ENCODE measurements around the gene KPTN.

Gene KPTN

DNA sequence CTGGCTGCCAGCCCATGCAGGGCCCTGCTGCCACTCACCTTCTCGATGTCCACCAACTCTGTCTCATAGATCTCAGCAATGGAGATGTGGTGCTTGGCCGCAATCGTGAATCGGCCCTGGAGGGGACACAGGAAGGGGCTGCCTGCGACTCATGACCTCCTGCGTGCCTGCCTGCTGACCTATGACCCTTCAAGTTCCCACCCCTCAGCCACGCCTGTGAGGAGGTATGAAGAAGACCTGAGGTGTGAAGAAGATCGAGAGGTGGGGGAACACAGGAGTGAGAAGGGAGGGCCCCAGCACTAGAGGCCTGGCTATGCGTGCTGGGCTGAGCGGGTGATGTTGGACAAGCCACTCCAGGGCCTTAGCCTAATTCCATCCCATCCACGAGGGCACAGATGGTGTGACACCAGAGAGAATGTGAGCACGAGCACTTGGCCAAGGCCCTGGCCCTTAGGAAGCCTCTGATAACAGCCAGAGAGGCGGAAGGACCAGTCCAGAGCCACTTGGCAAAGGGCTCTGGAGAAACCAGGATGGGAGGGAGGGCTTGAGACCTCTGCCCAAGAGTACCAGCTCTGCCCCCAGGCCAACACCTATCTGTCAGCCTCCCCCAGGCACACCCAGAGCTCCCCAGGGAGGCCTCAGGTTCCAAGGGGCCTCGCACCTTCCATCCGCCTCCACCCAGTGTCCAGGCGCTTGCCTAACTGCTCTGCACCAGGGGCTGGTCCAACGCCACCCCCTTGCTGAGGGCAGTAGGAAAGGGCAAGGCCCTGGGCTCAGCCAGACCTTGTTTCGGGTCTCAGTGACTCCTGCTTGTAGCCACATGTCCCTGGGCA is 9.6 kb upstream of the KPTN start:
- no peak for DNase-seq (ENCODE audit: low spot score)
- TF ChIP-seq, protein P1, sequence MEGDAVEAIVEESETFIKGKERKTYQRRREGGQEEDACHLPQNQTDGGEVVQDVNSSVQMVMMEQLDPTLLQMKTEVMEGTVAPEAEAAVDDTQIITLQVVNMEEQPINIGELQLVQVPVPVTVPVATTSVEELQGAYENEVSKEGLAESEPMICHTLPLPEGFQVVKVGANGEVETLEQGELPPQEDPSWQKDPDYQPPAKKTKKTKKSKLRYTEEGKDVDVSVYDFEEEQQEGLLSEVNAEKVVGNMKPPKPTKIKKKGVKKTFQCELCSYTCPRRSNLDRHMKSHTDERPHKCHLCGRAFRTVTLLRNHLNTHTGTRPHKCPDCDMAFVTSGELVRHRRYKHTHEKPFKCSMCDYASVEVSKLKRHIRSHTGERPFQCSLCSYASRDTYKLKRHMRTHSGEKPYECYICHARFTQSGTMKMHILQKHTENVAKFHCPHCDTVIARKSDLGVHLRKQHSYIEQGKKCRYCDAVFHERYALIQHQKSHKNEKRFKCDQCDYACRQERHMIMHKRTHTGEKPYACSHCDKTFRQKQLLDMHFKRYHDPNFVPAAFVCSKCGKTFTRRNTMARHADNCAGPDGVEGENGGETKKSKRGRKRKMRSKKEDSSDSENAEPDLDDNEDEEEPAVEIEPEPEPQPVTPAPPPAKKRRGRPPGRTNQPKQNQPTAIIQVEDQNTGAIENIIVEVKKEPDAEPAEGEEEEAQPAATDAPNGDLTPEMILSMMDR (IDR thresholded peaks at IDR 0.05; ENCODE audit: extremely low read depth, missing control alignments): no peak

DNA sequence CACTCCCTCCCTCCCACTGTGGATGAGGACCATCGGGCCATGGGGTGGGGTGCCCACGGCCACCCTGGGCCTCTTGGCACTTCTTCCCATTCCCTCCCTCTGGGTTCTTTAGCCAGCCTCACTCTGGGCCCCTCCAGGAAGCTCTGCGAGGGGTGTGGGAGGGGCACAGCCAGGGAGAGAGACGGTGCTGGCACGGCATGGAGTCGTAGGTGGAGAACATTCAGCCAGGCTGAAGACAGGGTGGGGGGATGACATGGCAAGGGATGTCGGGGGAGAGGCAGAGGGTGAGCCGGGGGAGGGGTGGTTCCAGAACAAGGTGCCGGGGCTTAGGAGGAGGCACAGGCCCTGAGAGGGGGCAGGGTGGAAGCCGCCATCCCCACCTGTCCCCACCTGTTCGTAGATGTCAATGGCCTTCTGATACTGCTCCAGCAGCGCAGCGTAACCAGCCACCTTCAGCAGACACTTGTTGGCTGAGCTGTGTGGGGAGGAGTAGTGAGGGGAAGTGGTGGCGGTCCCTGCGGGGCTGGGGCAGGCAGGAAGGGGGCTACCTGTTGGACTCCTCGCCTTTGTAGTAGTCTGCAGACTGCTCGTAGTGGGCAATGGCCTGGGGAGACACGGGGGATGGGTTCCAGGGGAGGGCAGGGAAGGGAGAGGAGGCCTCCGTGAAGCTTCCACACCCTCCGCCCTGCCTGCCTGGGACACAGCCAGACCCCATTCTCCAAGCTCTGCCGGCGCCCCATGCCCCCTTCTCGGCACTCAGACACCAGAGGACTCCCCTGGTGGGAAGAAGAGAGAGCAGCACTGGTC is 8.8 kb upstream of the KPTN start:
- no peak for DNase-seq (ENCODE audit: low spot score)
- TF ChIP-seq, protein P1 (IDR thresholded peaks at IDR 0.05; ENCODE audit: extremely low read depth, missing control alignments): no peak

DNA sequence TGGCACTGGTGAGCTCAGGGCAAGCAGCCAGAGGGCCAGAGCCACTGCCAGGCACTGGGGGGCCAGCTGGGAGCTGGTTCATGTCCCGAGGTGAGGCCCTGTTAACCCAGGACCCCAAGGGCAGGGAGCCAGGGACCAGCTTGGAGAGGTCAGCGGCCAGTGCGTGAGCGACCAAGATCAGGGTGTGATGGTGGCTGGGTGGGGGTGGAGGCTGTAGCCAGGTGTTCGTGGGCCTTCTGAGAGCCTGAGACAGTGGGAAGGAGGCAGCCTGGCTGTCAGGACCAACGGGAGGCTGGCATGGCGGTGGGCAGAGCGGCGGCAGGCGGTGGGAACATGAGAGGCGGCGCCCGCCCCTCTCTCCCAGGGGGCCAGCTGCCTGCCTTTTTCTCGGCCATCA is 8.1 kb upstream of the KPTN start:
- TF ChIP-seq, protein P1 (IDR thresholded peaks at IDR 0.05; ENCODE audit: extremely low read depth, missing control alignments): no peak
- DNase-seq (ENCODE audit: low spot score): no peak

DNA sequence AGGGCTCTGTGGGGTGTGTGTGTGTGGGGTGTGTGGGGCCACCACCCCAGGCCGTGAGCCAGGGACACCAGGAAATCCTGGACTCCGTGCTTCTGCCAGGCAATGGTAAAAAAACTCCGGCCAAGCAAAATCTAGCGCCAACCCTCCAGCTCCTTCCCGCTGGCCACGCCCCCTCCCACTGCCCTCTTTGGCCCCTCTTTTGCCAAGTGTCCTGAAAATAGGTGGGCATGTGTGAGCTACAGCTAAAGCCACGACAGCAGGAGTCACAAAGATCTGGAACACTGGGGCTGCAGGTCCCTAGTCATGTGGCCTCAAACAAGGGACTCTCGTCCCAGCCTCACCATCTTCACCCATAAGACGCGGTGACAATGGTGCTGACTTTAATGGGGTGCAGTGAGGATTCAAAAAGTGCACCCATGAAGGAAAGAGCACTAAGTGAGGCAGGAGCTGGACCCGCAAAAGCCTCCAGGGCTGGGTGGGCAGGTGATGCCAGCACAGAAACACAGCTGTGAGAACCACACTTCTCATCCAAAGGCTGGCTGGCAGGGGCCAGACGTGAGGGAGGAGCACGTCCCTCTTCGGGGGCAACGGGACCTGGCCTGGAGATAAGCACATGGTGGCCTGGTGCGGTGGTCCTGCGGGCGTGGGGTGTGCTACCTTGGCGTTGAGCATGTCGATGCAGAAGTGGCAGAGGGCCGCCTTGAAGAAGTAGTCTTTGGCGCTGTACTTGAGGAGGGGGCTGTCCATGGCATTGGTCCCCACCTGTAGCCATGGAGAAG is 7.5 kb upstream of the KPTN start:
- TF ChIP-seq, protein P1 (IDR thresholded peaks at IDR 0.05; ENCODE audit: extremely low read depth, missing control alignments): no peak
- DNase-seq (ENCODE audit: low spot score): no peak

DNA sequence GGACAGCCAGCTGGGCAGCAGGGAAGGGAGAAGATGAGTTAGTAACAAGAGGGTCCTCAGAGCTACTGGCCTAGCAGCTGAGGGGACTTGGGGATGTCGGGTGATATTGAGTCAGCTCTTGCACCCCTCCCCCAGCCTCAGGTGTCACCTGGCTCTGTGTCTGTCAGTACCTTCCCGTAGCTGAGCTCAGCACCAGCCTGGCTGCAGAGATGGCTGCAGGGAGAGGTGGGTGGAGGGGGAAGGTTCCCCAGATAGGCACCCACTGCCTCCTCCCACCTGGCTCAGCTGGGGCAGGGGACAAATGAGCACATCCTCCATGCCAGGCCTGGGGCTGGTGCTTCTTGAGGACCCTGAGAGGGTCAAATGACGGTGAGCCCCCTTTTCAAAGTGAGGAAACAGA is 6.8 kb upstream of the KPTN start:
- TF ChIP-seq, protein P1 (IDR thresholded peaks at IDR 0.05; ENCODE audit: extremely low read depth, missing control alignments): no peak
- no peak for DNase-seq (ENCODE audit: low spot score)

DNA sequence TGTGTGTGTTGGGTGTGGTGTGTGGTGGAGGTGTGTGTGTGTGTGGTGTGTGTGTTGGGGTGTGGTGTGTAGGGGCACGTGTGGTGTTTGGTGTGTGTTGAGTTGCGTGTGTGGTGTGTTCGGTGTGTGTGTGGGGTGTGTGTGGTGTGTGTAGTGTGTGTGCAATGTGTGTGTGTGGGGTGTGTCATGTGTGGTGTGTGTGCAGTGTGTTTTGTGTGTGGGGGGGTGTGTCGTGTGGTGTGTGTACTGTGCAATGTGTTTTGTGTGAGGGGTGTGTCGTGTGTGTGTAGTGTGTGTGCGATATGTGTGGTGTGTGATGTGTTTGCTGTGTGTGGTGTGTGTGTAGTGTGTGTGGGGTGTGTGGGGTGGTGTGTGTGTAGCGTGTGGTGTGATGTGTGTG is 6.0 kb upstream of the KPTN start:
- TF ChIP-seq, protein P1 (IDR thresholded peaks at IDR 0.05; ENCODE audit: extremely low read depth, missing control alignments): no peak
- DNase-seq (ENCODE audit: low spot score): no peak

Measured in GM20000 (cell line).